ENCODE measurements around the gene NUP58.
"Not testable (repeated sequence)": the region's sequence is repeated elsewhere in the genome, so short reads cannot be mapped to it uniquely, and the experiment has no call there.

The NUP58 gene

GRCh38 chr13:25306671-25307464 is 5.4 kb downstream of the NUP58 start:
- DNase-seq (ENCODE audit: low spot score), result no peak

GRCh38 chr13:25310891-25311290 is 9.5 kb downstream of the NUP58 start:
- no peak for DNase-seq (ENCODE audit: low spot score)

- DNase-seq (ENCODE audit: low spot score), result peak; percentile 75
These were observed 17.5 kb downstream of the NUP58 start for GRCh38 chr13:25318946-25319345.

- DNase-seq (ENCODE audit: low spot score), result peak; percentile 47
These were observed 18.3 kb downstream of the NUP58 start for GRCh38 chr13:25319771-25320170.

GRCh38 chr13:25324100-25324499 is 22.7 kb downstream of the NUP58 start:
- no peak for DNase-seq (ENCODE audit: low spot score)

- DNase-seq (ENCODE audit: low spot score), result no peak
These were observed 28.3 kb downstream of the NUP58 start for GRCh38 chr13:25329706-25330105.

GRCh38 chr13:25330541-25330940 is 29.1 kb downstream of the NUP58 start:
- no peak for DNase-seq (ENCODE audit: low spot score)

GRCh38 chr13:25335856-25336255 is 34.4 kb downstream of the NUP58 start:
- DNase-seq (ENCODE audit: low spot score), result no peak

GRCh38 chr13:25345576-25345975 is 44.2 kb downstream of the NUP58 start:
- DNase-seq (ENCODE audit: low spot score), result no peak

- no peak for DNase-seq (ENCODE audit: low spot score)
These were observed 45.7 kb downstream of the NUP58 start for GRCh38 chr13:25347151-25347550.

- no peak for DNase-seq (ENCODE audit: low spot score)
These were observed 50.0 kb downstream of the NUP58 start for GRCh38 chr13:25351404-25351803.

GRCh38 chr13:25352230-25352629 is 50.8 kb downstream of the NUP58 start:
- no peak for DNase-seq (ENCODE audit: low spot score)

- DNase-seq (ENCODE audit: low spot score), result no peak
These were observed 51.4 kb downstream of the NUP58 start for GRCh38 chr13:25352806-25353205.

GRCh38 chr13:25353344-25353743 is 51.9 kb downstream of the NUP58 start:
- DNase-seq (ENCODE audit: low spot score), result no peak

GRCh38 chr13:25354377-25354776 is 53.0 kb downstream of the NUP58 start:
- DNase-seq (ENCODE audit: low spot score), result no peak

GRCh38 chr13:25360443-25360842 is 59.0 kb downstream of the NUP58 start:
- not testable (repeated sequence) for DNase-seq (ENCODE audit: low spot score)

GRCh38 chr13:25365720-25366235 is 64.4 kb downstream of the NUP58 start:
- DNase-seq (ENCODE audit: low spot score), result no peak

GRCh38 chr13:25371158-25371874 is 69.9 kb downstream of the NUP58 start:
- no peak for DNase-seq (ENCODE audit: low spot score)

- no peak for DNase-seq (ENCODE audit: low spot score)
These were observed 70.5 kb downstream of the NUP58 start, which contains the start of gene ATP8A2 for GRCh38 chr13:25371875-25372283. Gene ATP8A2, plus strand, starts transcription at chr13:25371974. Its CDS starts 239 bp downstream, at chr13:25372213.

GRCh38 chr13:25372284-25373081 is 71.1 kb downstream of the NUP58 start:
- no peak for DNase-seq (ENCODE audit: low spot score)

GRCh38 chr13:25375727-25376358 is 74.4 kb downstream of the NUP58 start:
- DNase-seq (ENCODE audit: low spot score), result peak; percentile 74
